Measurements from ENCODE around the gene CTTN. TPM values are rescaled to one million over a fixed set of nuclear protein-coding genes. Genes with fewer than 3 reads are reported as not detected.
A peak's percentile ranks its signal among the peaks of the same experiment; 100 is the strongest.

Gene CTTN
- total and polyA plus RNA-seq, 9 of the 15 experiments (the other 6 are each of a cell fraction or from before 2014, with no cell fraction given): 9.9 to 158 (median 99.7) TPM

DNA sequence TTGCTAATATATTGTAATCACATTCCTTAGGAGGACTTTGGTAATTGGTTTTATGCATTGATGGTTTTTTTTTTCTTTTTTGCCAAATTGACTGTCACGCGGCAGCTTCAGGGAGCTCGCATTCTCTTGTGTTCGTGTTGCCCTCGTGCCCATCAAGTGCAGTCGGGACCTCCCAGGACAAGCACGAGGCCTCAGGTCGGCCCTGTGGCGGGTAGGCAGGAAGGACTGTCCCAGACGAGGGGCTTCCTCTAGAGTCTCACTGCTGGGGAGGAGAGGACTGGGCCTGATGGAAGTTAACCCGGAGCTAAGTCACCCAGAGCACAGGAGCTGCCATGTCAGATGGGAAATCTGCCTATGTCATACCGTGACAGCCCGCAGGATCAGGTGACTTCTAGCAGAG is 37.0 kb downstream of the CTTN start:
- BruUV-seq (replicated peaks): TSS peak; percentile 89
- DNase-seq (ENCODE audit: extremely low read depth in 1 of 4, low spot score in 3 of 4) (no peak), ATAC-seq (no peak), FAIRE-seq (no peak)
- Histone ChIP-seq H3K9me3 (replicated peaks; ENCODE audit: control insufficient read depth, insufficient read depth, low read depth, low read length) (no peaks in the 10 kb centered on the region), H3K27me3 (ENCODE audit: control insufficient read depth in 2 of 2, insufficient read depth in 2 of 2, low read length in 2 of 2) (no peaks in the 10 kb centered on the region), H3K9me1 (ENCODE audit: control insufficient read depth, insufficient read depth, low read length) (no peaks in the 10 kb centered on the region), H3K36me3 (ENCODE audit: control insufficient read depth, insufficient read depth, low read length) (peaks cover 76% of the 10 kb centered on the region; the same call in 2 of the 3 replicates), H3K9ac (ENCODE audit: insufficient read depth in 1 of 2, low read depth in 2 of 2, low read length in 2 of 2) (no peak overlapping the region), H4K20me1 (replicated peaks; ENCODE audit: control insufficient read depth, insufficient read depth, low read length) (no peaks in the 10 kb centered on the region), H3K4me2 (ENCODE audit: insufficient read depth, low read length) (no peak overlapping the region), H3K79me2 (ENCODE audit: control insufficient read depth, insufficient read depth, low read length) (no peaks in the 10 kb centered on the region), H2AFZ (ENCODE audit: low read depth, low read length) (no peak overlapping the region), H3K4me3 (no peak overlapping the region), H3K27ac (ENCODE audit: extremely low read depth, low read depth, low read length) (no peak overlapping the region), H3K4me1 (replicated peaks in 1 of 2; ENCODE audit: control insufficient read depth in 2 of 2, insufficient read depth in 2 of 2, low read length in 2 of 2) (peaks cover 0 to 4% of the 10 kb centered on the region in 2 experiments; a peak in 1 of 5 replicates)
- ChIA-PET POLR2A (interaction anchor here (1.2 kb wide), 1 partner anchor 9 kb away, joined by 5 read pairs; no protein-coding TSS in a partner anchor), CTCF (ENCODE audit: low intra/inter-chr PET ratio) (interaction anchor here (0.6 kb wide), 1 partner anchor 1108 kb away, joined by 4 read pairs; no protein-coding TSS in a partner anchor)
- intact Hi-C loops (cut with micrococcal nuclease) (no loop called here), in situ Hi-C loops (cut with MboI) (no loop called here)
- TF ChIP-seq, protein P1, sequence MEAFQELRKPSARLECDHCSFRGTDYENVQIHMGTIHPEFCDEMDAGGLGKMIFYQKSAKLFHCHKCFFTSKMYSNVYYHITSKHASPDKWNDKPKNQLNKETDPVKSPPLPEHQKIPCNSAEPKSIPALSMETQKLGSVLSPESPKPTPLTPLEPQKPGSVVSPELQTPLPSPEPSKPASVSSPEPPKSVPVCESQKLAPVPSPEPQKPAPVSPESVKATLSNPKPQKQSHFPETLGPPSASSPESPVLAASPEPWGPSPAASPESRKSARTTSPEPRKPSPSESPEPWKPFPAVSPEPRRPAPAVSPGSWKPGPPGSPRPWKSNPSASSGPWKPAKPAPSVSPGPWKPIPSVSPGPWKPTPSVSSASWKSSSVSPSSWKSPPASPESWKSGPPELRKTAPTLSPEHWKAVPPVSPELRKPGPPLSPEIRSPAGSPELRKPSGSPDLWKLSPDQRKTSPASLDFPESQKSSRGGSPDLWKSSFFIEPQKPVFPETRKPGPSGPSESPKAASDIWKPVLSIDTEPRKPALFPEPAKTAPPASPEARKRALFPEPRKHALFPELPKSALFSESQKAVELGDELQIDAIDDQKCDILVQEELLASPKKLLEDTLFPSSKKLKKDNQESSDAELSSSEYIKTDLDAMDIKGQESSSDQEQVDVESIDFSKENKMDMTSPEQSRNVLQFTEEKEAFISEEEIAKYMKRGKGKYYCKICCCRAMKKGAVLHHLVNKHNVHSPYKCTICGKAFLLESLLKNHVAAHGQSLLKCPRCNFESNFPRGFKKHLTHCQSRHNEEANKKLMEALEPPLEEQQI (IDR thresholded peaks at IDR 0.05): no peak
- TF ChIP-seq DPF2 (IDR thresholded peaks at IDR 0.05) (no peak), PCBP1 (IDR thresholded peaks at IDR 0.05; ENCODE audit: low read depth, low read length, poor library complexity, severe bottlenecking) (no peak), DIDO1 (tag; IDR thresholded peaks at IDR 0.05; ENCODE audit: low read depth) (no peak)
- 99% methylated on average over 9 of the region's 13 CpGs for WGBS (ENCODE audit: insufficient coverage, low coverage, missing lambda C conversion rate)

Measured in K562 (cell line).